ENCODE measurements around the gene KCNJ3. TPM values are rescaled to one million over a fixed set of nuclear protein-coding genes. Genes with fewer than 3 reads are reported as not detected.
A peak's percentile ranks its signal among the peaks of the same experiment; 100 is the strongest.

The KCNJ3 gene
- total and polyA plus RNA-seq, 2 of the 13 experiments (the other 11 are each of a cell fraction or from before 2014, with no cell fraction given): not detected

DNA sequence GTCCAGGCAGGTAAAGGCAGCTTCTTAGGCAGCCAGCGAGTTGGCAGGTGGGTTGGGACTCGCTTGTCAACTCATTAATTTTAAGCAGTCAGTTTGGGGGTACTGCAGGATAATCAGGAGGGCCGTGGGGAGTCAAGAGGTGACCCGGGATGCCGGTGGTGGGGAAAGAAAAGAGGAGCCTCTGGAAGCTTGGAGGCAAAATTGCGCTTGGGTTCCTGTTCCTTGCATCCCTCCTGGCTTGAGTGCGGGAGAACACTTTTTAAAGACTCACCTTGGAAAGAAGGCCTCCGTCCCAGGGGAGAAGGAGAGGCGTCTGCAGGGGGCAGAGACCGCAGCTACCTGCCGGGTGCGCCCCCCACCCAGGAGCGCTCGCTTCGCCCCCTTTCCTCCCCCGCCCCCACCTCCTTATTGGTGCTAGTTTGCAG lies at the start of gene KCNJ3 (continued):
- TF ChIP-seq, protein P1, sequence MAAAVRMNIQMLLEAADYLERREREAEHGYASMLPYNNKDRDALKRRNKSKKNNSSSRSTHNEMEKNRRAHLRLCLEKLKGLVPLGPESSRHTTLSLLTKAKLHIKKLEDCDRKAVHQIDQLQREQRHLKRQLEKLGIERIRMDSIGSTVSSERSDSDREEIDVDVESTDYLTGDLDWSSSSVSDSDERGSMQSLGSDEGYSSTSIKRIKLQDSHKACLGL (CRISPR knock-in tag; IDR thresholded peaks at IDR 0.05): no peak
- TF ChIP-seq SP5 (CRISPR knock-in tag; IDR thresholded peaks at IDR 0.05; ENCODE audit: borderline replicate concordance, low read depth): no peak

DNA sequence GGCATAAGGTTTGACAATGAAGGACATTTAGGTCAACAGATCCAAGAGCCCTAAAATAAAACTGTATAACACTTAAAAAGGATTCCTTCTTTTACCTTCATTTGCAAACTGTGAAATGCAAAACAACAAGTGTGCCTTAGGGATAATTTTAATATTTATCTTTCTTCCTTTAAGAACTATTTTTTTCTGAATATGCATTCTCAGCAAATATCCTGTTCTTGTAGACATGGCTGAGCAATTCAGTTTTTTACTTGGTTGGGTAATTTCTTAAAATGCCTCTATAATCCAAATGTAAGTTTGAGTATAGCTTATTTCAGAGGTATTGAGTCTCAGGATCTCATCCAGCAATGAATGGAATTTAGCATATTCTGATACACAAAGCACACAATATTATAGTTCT lies 43.0 kb upstream of the KCNJ3 start:
- ATAC-seq: no peak
- in situ Hi-C loops (cut with HindIII; ENCODE audit: extremely low pct_ligation_motif_present, low pct_unique_long_range_greater_than_20kb): no loop called here
- Histone ChIP-seq H2AFZ (ENCODE audit: low read length) (no peak overlapping the region), H3K4me1 (ENCODE audit: insufficient read depth, low read length) (no peaks in the 10 kb centered on the region), H3K27me3 (ENCODE audit: control insufficient read depth in 1 of 2, insufficient read depth in 2 of 2, low read length in 2 of 2) (no peaks in the 10 kb centered on the region), H3K9ac (ENCODE audit: insufficient read depth, low read depth, low read length) (no peak overlapping the region), H3K4me3 (replicated peaks in 1 of 3; ENCODE audit: insufficient read depth in 1 of 3, low read depth in 2 of 3, low read length in 3 of 3) (no peak overlapping the region), H3K36me3 (replicated peaks in 1 of 2; ENCODE audit: control insufficient read depth in 1 of 2, insufficient read depth in 2 of 2, low read length in 2 of 2) (no peaks in the 10 kb centered on the region), H3K4me2 (ENCODE audit: low read depth, low read length) (no peak overlapping the region), H3K27ac (ENCODE audit: extremely low read length, insufficient read depth, low read length) (no peak overlapping the region), H3K79me2 (ENCODE audit: insufficient read depth, low read length) (no peaks in the 10 kb centered on the region), H3K9me3 (ENCODE audit: low read length) (no peaks in the 10 kb centered on the region), H4K20me1 (ENCODE audit: insufficient read depth, low read length) (no peaks in the 10 kb centered on the region)
- POLR2A ChIA-PET: no interaction called here
- TF ChIP-seq MAFF (IDR thresholded peaks at IDR 0.05; ENCODE audit: low read depth, low read length) (peak; percentile 70), MAFK (conservative IDR thresholded peaks at IDR 0.05 in 1 of 2, IDR thresholded peaks at IDR 0.05 in 1 of 2; ENCODE audit: low read length in 2 of 2) (peak; percentile 60 to 79), ZNF879 (CRISPR knock-in tag; IDR thresholded peaks at IDR 0.05) (no peak)
- intact Hi-C loops (cut with micrococcal nuclease; ENCODE audit: unreplicated experiment): no loop called here
- no peak for FAIRE-seq
- BruUV-seq (replicated peaks): no TSS peak
- DNase-seq (ENCODE audit: low spot score): no peak
- CTCF ChIA-PET (ENCODE audit: low intra/inter-chr PET ratio, low total read pairs): no interaction called here

DNA sequence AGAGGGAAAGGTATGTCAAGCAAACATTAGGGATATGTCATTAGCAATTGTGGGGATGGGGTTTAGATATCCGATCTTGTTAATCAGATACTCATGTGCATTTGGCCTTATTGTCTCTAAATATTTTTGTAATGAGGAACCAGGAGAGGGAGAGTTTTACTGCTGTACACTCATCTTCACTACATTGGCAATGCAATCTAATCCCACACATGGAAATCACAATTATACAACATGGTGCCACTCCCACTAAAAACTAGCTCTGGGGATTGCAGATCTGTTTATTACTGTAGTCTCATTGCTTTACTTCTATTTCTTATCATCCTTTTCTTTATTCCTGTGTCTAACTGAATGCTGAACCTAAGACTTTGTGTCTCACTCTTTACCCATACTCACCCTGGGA lies 39.6 kb upstream of the KCNJ3 start:
- 56% methylated on average over 1 of the region's 1 CpG for WGBS (ENCODE audit: low lambda C conversion rate)
- FAIRE-seq: no peak
- no TSS peak for BruUV-seq (replicated peaks)

More for the DNA sequence above, 39.6 kb upstream of the KCNJ3 start:
- no peak overlapping the region for H2AFZ ChIP-seq (ENCODE audit: low read length)
- in situ Hi-C loops (cut with HindIII; ENCODE audit: extremely low pct_ligation_motif_present, low pct_unique_long_range_greater_than_20kb) (no loop called here), intact Hi-C loops (cut with micrococcal nuclease; ENCODE audit: unreplicated experiment) (no loop called here)
- H3K9me3 ChIP-seq (ENCODE audit: low read length): no peaks in the 10 kb centered on the region
- no peaks in the 10 kb centered on the region for H3K36me3 ChIP-seq (replicated peaks in 1 of 2; ENCODE audit: control insufficient read depth in 1 of 2, insufficient read depth in 2 of 2, low read length in 2 of 2)
- CTCF ChIA-PET (ENCODE audit: low intra/inter-chr PET ratio, low total read pairs): no interaction called here
- DNase-seq (ENCODE audit: low spot score) (no peak), ATAC-seq (no peak)
- POLR2A ChIA-PET: no interaction called here
- no peak overlapping the region for H3K27ac ChIP-seq (ENCODE audit: extremely low read length, insufficient read depth, low read length)
- no peaks in the 10 kb centered on the region for H3K27me3 ChIP-seq (ENCODE audit: control insufficient read depth in 1 of 2, insufficient read depth in 2 of 2, low read length in 2 of 2)
- no peaks in the 10 kb centered on the region for H3K4me1 ChIP-seq (ENCODE audit: insufficient read depth, low read length)
- no peak overlapping the region for H3K4me2 ChIP-seq (ENCODE audit: low read depth, low read length)
- H3K79me2 ChIP-seq (ENCODE audit: insufficient read depth, low read length): no peaks in the 10 kb centered on the region
- no peak overlapping the region for H3K4me3 ChIP-seq (replicated peaks in 1 of 3; ENCODE audit: insufficient read depth in 1 of 3, low read depth in 2 of 3, low read length in 3 of 3)
- H4K20me1 ChIP-seq (ENCODE audit: insufficient read depth, low read length): no peaks in the 10 kb centered on the region
- no peak for TF ChIP-seq ZC3H4 (CRISPR knock-in tag; IDR thresholded peaks at IDR 0.05; ENCODE audit: borderline replicate concordance)
- TF ChIP-seq MTA1 (CRISPR knock-in tag; IDR thresholded peaks at IDR 0.05; ENCODE audit: borderline replicate concordance): no peak
- no peak for TF ChIP-seq MTA3 (CRISPR knock-in tag; IDR thresholded peaks at IDR 0.05)
- TF ChIP-seq, protein P2, sequence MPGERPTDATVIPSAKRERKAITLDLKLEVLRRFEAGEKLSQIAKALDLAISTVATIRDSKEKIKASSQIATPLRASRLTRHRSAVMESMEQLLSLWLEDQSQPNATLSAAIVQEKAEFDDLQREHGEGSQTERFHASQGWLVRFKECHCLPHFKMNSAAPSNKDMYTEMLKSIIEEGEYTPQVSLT (CRISPR knock-in tag; IDR thresholded peaks at IDR 0.05; ENCODE audit: borderline replicate concordance, low read depth): no peak
- no peak for TF ChIP-seq HNF4G (IDR thresholded peaks at IDR 0.05; ENCODE audit: borderline replicate concordance, low read depth, low read length)
- no peak for TF ChIP-seq HNF4G (CRISPR knock-in tag; IDR thresholded peaks at IDR 0.05; ENCODE audit: borderline replicate concordance, low read depth)
- no peak overlapping the region for H3K9ac ChIP-seq (ENCODE audit: insufficient read depth, low read depth, low read length)
